GM18499 (cell line): ENCODE results near the gene CNTNAP2.

Experiments
- ATAC-seq: cut with Tn5 transposase; IDR thresholded peaks from one replicate; pipeline ENCODE4 v1.9.1; 2021; ENCODE audit warnings: moderate number of reproducible peaks; ENCODE audit not compliant: insufficient read depth, unreplicated experiment

The CNTNAP2 gene

DNA sequence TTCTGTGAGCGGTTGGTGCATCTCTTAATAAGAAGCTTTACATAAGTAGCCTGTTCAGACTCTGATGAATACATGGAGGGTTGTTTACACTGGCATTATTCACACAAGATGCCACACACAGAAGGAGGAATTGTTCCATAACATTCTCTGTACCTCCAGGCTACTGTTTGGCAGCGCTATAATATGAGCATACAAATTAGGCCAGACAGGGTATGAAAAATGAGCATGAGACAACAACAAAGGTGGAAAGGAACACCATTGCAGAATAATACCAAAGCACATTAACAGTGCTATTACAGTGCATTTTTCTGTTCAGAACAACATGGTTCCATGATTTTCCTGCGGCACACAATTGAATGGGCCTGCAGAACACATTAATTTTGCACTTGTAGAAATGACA, 2056.8 kb downstream of the CNTNAP2 start:
- no peak for ATAC-seq

- no peak for ATAC-seq
These were observed 2057.8 kb downstream of the CNTNAP2 start for GRCh38 chr7:148174376-148174775.

GRCh38 chr7:148175512-148175911, 2058.9 kb downstream of the CNTNAP2 start:
- no peak for ATAC-seq

- ATAC-seq: no peak
These were observed 2061.4 kb downstream of the CNTNAP2 start for GRCh38 chr7:148177972-148178371.

DNA sequence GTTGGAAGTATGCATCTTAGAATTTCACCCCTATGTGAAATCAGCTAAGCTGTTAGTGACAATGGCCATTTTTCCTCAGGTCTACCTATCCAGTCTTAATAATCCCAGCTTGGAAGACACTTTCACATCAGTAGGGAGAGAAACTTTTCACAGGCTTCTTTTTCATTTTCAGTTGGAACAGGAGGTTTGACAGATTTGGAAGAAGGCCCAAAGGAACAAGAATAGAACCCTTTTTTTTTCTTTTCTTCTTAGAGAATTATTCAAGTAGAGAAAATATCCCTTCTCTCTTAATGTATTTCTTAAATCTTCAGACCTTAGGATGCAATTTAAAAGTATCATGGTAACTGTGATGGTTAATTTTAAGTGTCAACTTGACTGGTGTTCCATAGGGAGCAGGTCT, 2063.5 kb downstream of the CNTNAP2 start:
- no peak for ATAC-seq

DNA sequence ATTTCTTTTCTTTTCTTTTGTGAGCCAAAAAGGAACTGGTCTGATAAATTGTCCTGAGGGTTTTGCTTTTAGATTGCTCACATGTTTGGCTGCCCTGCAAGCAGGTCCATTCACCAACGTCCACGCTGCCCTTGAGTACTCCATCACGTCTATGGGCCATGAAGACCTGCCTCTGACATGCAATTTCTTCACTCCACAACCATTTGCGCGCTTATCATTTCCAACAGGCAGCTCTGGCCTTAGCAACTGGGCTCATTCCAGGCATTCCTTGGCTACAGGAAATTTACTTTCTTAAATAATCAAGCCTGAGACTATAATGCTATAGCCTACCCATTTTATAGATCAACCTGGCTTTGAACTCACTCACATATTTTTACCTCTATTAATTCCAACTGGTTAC, 2065.7 kb downstream of the CNTNAP2 start:
- ATAC-seq: no peak

GRCh38 chr7:148185041-148185440, 2068.4 kb downstream of the CNTNAP2 start:
- no peak for ATAC-seq

DNA sequence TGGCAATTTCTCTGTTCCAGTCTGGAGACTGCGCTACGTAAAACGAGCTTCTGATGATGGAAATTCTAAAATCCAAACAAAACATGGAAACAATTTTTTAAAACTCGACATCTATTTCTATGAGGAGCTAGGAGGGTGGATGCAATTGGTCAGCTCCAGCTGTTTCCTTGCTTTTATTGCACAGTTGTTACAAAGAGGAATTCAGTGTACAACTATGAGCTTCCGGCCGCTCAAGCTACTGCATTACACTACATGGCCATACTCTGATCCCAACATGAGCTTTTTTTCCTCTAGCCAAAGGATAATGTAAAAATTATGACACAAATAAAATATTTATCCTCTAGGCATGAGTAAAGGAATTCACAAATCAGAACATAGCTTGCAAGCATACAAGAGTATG, 2070.9 kb downstream of the CNTNAP2 start:
- no peak for ATAC-seq

GRCh38 chr7:148191391-148192065, 2074.9 kb downstream of the CNTNAP2 start:
- ATAC-seq: no peak

GRCh38 chr7:148192491-148192890, 2075.9 kb downstream of the CNTNAP2 start:
- ATAC-seq: no peak

DNA sequence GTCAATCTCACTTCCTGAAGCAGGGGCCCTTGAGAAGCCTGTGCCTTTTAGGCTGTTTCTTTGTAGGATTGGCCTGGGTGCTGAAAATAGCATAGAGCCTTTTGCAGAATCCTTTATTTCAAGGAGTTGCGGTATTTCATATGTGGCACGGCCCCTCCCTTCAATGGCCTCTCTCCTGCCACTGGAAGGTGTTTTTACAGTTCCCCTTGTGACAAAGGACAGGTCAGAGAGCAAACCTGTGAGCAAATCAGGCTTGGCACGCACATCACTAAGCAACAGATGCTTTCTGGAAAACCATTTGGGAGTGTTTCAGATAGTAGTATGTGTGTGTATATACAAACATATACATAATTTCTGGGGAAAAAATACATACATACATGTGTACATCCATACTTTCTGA, 2085.4 kb downstream of the CNTNAP2 start:
- ATAC-seq: no peak

- ATAC-seq: no peak
These were observed 2088.2 kb downstream of the CNTNAP2 start for GRCh38 chr7:148204639-148205304.

GRCh38 chr7:148209643-148210190, 2093.1 kb downstream of the CNTNAP2 start:
- no peak for ATAC-seq

GRCh38 chr7:148210804-148211325, 2094.3 kb downstream of the CNTNAP2 start:
- no peak for ATAC-seq

- ATAC-seq: no peak
These were observed 2095.1 kb downstream of the CNTNAP2 start for GRCh38 chr7:148211740-148212151.

- no peak for ATAC-seq
These were observed 2096.1 kb downstream of the CNTNAP2 start for GRCh38 chr7:148212731-148213130.

- ATAC-seq: no peak
These were observed 2097.5 kb downstream of the CNTNAP2 start for GRCh38 chr7:148214101-148214500.

DNA sequence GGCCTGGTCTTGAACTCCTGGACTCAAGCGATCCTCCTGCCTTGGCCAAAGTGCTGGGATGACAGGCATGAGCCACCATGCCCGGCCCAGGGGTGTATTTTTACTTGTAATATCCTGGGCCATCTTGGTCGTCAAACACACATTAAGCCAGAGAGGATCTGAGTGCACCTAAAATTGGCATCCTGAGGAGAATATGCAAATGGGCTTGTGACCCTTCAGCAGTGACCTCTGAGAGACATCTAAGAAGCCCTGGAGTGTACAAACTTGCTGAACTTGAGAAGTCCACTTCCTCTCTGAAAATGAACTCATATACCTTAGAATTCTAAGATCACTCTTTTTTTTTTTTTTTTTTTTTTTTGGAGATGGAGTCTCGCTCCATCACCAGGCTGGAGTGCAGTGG, 2102.0 kb downstream of the CNTNAP2 start:
- no peak for ATAC-seq

- no peak for ATAC-seq
These were observed 2106.1 kb downstream of the CNTNAP2 start for GRCh38 chr7:148222721-148223120.

- ATAC-seq: no peak
These were observed 2106.6 kb downstream of the CNTNAP2 start for GRCh38 chr7:148223160-148223559.

- no peak for ATAC-seq
These were observed 2107.1 kb downstream of the CNTNAP2 start for GRCh38 chr7:148223738-148224137.

DNA sequence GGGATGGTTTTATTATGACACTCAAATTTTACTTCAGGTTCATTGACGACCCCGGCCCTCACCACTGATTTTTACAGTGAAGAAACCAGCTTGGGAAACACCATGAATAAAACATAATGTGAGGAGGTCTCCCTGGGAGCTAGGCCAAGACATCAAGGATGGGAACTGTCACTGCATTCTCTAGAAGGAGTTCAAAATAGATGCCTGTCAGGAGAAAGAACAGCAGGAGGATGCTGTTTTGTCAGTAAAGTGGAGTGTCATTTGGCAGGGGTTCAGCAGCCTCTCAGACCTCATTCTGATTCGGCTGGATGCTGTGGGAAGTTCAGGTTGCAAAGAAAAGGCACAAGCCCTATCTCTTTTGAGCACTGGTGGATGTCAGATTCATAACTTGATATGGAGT, 2113.7 kb downstream of the CNTNAP2 start:
- ATAC-seq: no peak
